ENCODE results near the gene PLA1A.
"Not testable (repeated sequence)": the region's sequence is repeated elsewhere in the genome, so short reads cannot be mapped to it uniquely, and the experiment has no call there.

PLA1A gene

GRCh38 chr3:119669906-119670570 is 72.4 kb downstream of the PLA1A start:
- DNase-seq, result no peak

GRCh38 chr3:119672776-119673175 is 75.1 kb downstream of the PLA1A start:
- no peak for DNase-seq

GRCh38 chr3:119673875-119674274 is 76.2 kb downstream of the PLA1A start:
- no peak for DNase-seq

- no peak for DNase-seq
Measured at GRCh38 chr3:119675188-119675874, 77.6 kb downstream of the PLA1A start.

GRCh38 chr3:119676020-119676419 is 78.3 kb downstream of the PLA1A start:
- no peak for DNase-seq

- peak; percentile 86 for DNase-seq
Measured at GRCh38 chr3:119676771-119677640, 79.3 kb downstream of the PLA1A start, which contains the start of gene COX17. Gene COX17, minus strand, starts transcription at chr3:119677406. Its CDS starts 96 bp downstream, at chr3:119677310.

GRCh38 chr3:119677641-119677934 is 79.9 kb downstream of the PLA1A start:
- DNase-seq, result no peak

GRCh38 chr3:119678209-119678608 is 80.5 kb downstream of the PLA1A start:
- DNase-seq, result not testable (repeated sequence)

All from T1000 (cell line).